ENCODE data around the gene UBALD1. TPM values are rescaled to one million over a fixed set of nuclear protein-coding genes. Genes with fewer than 3 reads are reported as not detected.

UBALD1 gene
- total and polyA plus RNA-seq, 2 donors (not counting 1 experiment from before 2014, with no cell fraction given): 2.2 to 3.6 TPM

- TF ChIP-seq CTCF (conservative IDR thresholded peaks at IDR 0.05 in 1 of 2, IDR thresholded peaks at IDR 0.05 in 1 of 2; ENCODE audit: low read depth in 1 of 2, low read length in 2 of 2) (no peak), EZH2 (IDR thresholded peaks at IDR 0.05; ENCODE audit: low read length, missing control alignments) (no peak)
- peaks cover 4% of the 10 kb centered on the region for H3K4me1 ChIP-seq (ENCODE audit: control insufficient read depth, extremely low read depth, insufficient read depth, low read length)
- H3K79me2 ChIP-seq (ENCODE audit: control insufficient read depth, insufficient read depth, low read length): peaks cover 41% of the 10 kb centered on the region
- H3K27me3 ChIP-seq (ENCODE audit: control insufficient read depth, insufficient read depth, low read length): no peaks in the 10 kb centered on the region
- H3K9ac ChIP-seq (ENCODE audit: insufficient read depth, low read length): no peak overlapping the region
- no peaks in the 10 kb centered on the region for H3K9me3 ChIP-seq (ENCODE audit: control insufficient read depth, insufficient read depth, low read depth, low read length)
- no peaks in the 10 kb centered on the region for H4K20me1 ChIP-seq (ENCODE audit: control insufficient read depth, extremely low read depth, insufficient read depth, low read length)
- no peak overlapping the region for H3K4me3 ChIP-seq (replicated peaks in 1 of 4; ENCODE audit: control extremely low read depth in 1 of 4, insufficient read depth in 1 of 4, low read depth in 3 of 4, low read length in 4 of 4)
- no peak overlapping the region for H3K4me2 ChIP-seq (ENCODE audit: extremely low read depth, insufficient read depth, low read length)
- no peak for DNase-seq (ENCODE audit: low read depth in 2 of 2)
- H3K36me3 ChIP-seq (ENCODE audit: control insufficient read depth, insufficient read depth, low read length): no peaks in the 10 kb centered on the region
- H3K27ac ChIP-seq (ENCODE audit: insufficient read depth, low read length): no peak overlapping the region
- H2AFZ ChIP-seq (ENCODE audit: low read length): no peak overlapping the region
Observed at GRCh38 chr16:4639899-4640509, 25.3 kb upstream of the UBALD1 start.

DNA sequence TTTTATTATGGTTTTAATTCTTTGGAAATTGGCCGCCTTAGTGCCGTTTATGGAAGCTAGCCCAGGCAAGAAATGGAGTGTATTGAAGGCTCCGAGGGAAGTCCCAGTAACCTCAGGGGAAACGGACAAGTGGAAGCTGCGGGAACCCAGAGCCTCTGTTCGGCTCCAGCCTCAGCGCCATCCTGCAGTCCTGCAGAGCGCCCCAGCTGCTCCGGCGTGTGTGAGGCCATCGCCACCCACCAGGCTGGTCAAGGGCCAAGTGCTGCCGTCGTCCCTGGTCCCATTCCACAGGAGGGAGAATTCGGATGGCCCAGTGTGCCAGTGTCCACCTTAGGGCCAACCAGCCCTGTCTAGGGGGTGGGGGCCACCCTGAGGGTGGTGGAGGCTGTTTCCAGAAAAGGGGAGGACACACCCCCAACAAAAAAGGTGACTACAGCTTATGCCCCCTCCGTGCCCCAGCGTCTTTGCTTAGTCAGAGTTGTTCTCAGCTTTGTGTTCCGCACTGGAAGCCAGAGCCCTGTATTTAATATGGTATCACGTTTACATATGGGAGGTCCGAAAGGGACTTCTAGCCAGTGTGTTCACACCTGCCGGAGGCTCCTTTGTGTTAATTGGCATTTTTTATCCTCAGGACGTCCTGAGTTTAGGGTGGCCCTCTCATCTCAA lies 22.9 kb upstream of the UBALD1 start:
- Histone ChIP-seq H3K9me3 (ENCODE audit: control insufficient read depth, insufficient read depth, low read depth, low read length) (no peaks in the 10 kb centered on the region), H3K36me3 (ENCODE audit: control insufficient read depth, insufficient read depth, low read length) (peaks cover 2% of the 10 kb centered on the region), H2AFZ (ENCODE audit: low read length) (no peak overlapping the region), H3K4me3 (replicated peaks in 1 of 4; ENCODE audit: control extremely low read depth in 1 of 4, insufficient read depth in 1 of 4, low read depth in 3 of 4, low read length in 4 of 4) (no peak overlapping the region), H4K20me1 (ENCODE audit: control insufficient read depth, extremely low read depth, insufficient read depth, low read length) (no peaks in the 10 kb centered on the region), H3K4me2 (ENCODE audit: extremely low read depth, insufficient read depth, low read length) (no peak overlapping the region), H3K27me3 (ENCODE audit: control insufficient read depth, insufficient read depth, low read length) (no peaks in the 10 kb centered on the region), H3K4me1 (ENCODE audit: control insufficient read depth, extremely low read depth, insufficient read depth, low read length) (peaks cover 4% of the 10 kb centered on the region), H3K9ac (ENCODE audit: insufficient read depth, low read length) (no peak overlapping the region), H3K27ac (ENCODE audit: insufficient read depth, low read length) (no peak overlapping the region), H3K79me2 (ENCODE audit: control insufficient read depth, insufficient read depth, low read length) (peaks cover 49% of the 10 kb centered on the region)
- DNase-seq (ENCODE audit: low read depth in 2 of 2): no peak
- TF ChIP-seq EZH2 (IDR thresholded peaks at IDR 0.05; ENCODE audit: low read length, missing control alignments) (no peak), CTCF (conservative IDR thresholded peaks at IDR 0.05 in 1 of 2, IDR thresholded peaks at IDR 0.05 in 1 of 2; ENCODE audit: low read depth in 1 of 2, low read length in 2 of 2) (no peak)

DNA sequence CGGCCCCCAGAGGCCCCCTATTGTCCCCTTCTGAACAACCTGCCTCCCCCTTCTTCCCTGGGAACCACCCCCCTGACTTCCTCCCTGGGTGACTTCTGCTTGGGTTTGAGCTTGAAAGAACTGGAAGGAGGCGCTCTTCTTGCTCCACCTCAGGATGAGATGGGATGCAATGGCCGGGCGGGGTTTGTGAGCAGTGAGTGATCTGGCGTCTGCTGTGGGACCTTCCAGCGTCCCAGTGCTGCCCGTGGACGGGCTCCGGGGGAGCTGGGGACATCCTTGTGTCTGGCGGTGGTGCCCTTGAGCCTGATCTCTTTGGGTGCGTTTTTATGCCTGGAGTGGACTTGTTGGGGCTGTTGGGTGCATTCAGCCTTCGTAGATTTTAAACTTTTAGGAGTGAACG lies 21.5 kb upstream of the UBALD1 start:
- H3K4me2 ChIP-seq (ENCODE audit: extremely low read depth, insufficient read depth, low read length): no peak overlapping the region
- H3K36me3 ChIP-seq (ENCODE audit: control insufficient read depth, insufficient read depth, low read length): peaks cover 2% of the 10 kb centered on the region
- no peaks in the 10 kb centered on the region for H3K27me3 ChIP-seq (ENCODE audit: control insufficient read depth, insufficient read depth, low read length)
- H3K9ac ChIP-seq (ENCODE audit: insufficient read depth, low read length): no peak overlapping the region
- no peak overlapping the region for H2AFZ ChIP-seq (ENCODE audit: low read length)
- no peak for DNase-seq (ENCODE audit: low read depth in 2 of 2)
- peaks cover 52% of the 10 kb centered on the region for H3K79me2 ChIP-seq (ENCODE audit: control insufficient read depth, insufficient read depth, low read length)
- no peak overlapping the region for H3K4me3 ChIP-seq (replicated peaks in 1 of 4; ENCODE audit: control extremely low read depth in 1 of 4, insufficient read depth in 1 of 4, low read depth in 3 of 4, low read length in 4 of 4)
- peaks cover 4% of the 10 kb centered on the region for H3K4me1 ChIP-seq (ENCODE audit: control insufficient read depth, extremely low read depth, insufficient read depth, low read length)
- H3K27ac ChIP-seq (ENCODE audit: insufficient read depth, low read length): no peak overlapping the region
- no peaks in the 10 kb centered on the region for H4K20me1 ChIP-seq (ENCODE audit: control insufficient read depth, extremely low read depth, insufficient read depth, low read length)
- TF ChIP-seq EZH2 (IDR thresholded peaks at IDR 0.05; ENCODE audit: low read length, missing control alignments) (no peak), CTCF (conservative IDR thresholded peaks at IDR 0.05 in 1 of 2, IDR thresholded peaks at IDR 0.05 in 1 of 2; ENCODE audit: low read depth in 1 of 2, low read length in 2 of 2) (no peak)
- no peaks in the 10 kb centered on the region for H3K9me3 ChIP-seq (ENCODE audit: control insufficient read depth, insufficient read depth, low read depth, low read length)

Data from fibroblast of lung (primary cell).